ENCODE measurements around the gene ALKBH3.

ALKBH3 gene

DNA sequence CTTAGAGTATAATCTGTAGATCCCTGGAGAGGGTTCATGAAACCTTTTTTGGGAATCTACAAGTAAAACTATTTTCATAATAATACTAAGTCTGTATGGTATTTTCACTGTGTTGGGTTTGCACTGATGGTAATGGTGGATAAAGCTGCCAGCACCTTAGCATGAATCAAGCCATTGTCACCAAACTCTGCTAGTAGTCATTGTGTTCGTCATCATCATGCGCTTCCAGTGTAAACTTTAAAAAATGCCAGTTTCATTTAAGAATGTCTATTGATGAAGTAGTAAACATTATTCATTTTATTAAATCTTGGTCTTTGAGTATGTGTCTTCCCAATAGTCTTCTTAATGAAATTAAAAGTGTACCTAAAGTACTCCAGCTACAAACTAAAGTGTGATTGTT, 15.0 kb downstream of the ALKBH3 start:
- peak; percentile 82 for DNase-seq (ENCODE audit: low spot score)

DNA sequence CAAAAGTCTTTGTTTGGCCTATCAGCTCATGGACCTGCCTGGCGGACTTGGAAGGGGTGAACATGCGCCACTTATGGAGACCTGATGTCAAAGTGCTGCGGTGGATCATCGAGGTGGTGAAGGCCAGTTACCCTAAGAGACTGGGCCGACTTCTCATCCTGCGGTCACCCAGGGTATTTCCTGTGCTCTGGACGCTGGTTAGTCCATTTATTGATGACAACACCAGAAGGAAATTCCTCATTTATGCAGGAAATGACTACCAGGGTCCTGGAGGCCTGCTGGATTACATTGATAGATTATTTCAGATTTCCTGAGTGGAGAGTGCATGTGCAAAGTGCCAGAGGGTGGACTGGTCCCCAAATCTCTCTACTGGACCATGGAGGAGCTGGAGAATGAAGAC, 17.9 kb downstream of the ALKBH3 start:
- no peak for DNase-seq (ENCODE audit: low spot score)

DNA sequence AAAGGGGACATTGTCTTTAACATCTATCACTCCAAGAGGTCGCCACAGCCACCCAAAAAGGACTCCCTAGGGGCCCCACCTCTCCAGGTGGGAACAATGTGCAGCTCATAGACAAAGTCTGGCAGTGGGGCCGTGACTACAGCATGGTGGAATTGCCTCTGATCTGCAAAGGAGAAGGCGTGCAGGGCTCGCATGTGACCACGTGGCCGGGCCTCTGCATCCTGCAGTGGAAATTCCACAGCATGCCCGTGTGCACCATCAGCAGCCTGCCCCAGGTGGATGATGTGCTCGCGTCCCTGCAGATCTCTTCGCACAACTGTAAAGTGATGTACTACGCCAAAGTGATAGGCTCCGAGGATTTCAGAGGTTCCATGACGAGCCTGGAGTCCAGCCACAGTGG, 18.5 kb downstream of the ALKBH3 start:
- no peak for DNase-seq (ENCODE audit: low spot score)

DNA sequence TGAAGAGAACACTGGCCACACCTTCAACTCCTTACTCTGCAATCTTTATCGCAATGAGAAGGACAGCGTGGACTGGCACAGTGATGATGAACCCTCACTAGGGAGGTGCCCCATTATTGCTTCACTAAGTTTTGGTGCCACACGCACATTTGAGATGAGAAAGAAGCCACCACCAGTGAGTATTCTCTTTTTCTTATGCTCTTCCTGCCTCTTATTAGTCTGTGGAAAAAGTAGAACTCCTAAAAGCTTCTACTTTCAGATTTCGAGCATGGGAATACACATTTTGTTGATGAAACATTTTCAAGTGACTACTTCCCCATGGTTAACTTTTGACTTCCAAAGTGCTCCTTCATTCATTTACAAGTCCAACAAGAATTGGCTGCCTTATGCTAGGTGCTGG, 20.9 kb downstream of the ALKBH3 start:
- DNase-seq (ENCODE audit: low spot score), result no peak

DNA sequence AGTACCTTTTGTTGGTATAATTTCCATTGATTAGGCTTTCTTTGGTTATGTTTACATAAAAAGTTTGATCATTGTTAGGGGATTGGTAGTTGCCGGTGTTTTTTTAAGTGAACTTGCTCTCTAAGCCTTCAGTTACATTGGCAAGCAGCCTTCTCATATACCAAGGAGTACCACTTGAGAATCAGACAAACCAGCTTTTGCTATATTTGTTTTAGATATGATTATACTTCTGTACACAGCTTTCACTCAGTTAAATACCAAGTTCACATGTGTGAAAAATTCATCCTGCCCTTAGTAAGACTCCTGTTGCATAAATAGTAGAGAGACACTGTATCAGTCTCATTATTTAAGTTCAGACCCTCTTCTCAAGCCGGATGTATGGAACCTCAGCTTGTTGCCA, 22.4 kb downstream of the ALKBH3 start:
- DNase-seq (ENCODE audit: low spot score), result no peak

DNA sequence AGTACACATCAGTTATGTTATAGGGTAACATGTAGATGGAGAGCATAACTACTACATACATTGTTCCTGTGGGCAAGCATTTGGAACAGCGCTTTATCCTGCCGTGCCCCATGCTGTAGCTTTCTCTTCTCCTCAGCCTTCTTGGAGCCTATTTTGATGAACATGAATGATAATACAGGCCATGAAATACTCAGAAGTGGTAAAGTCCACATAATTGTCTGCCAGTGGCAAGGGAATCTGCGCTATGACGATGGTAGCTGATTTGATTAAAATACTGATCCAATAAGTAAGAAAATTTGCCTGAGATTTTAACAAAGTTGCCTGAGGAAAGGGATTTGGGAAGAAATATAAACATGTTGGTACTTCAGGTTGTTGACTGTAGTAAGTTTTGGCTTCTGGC, 23.3 kb downstream of the ALKBH3 start:
- DNase-seq (ENCODE audit: low spot score), result no peak

DNA sequence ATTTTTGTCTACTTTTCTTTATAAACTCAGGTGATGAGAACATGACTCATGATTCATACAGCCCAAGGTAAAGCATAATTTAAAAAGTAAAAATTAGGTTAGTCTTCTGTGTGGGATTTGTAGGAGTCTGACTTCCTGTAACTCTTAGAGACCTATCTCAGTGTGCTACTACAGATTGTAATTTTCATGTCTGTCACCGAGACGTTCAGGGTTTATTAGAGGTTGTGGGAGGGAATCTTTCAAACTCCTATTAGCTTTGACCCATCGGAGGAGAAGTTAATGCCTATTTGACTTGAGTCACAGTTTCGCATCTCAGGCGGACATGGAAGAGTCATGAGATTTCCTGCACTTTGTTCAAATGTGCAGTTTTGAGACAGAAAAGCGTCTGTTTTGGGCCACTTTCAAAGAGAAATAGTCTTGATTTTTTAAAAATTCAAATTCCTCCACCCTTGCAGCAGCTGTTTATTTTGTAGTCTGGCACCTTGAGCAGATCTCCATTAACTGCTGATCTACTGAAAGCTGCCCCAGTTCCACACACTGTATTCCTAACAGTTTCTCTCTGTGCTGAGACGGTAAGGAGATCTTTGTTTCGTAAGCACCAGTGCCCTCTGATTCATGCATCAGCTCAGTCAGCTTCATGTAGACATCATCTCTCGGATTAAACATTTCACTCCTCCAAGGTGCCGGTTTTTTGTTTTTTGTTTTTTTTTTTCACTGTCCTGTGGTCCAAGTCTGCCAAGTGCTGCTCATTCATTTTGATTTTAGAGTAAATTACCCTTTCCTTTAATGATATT, 24.3 kb downstream of the ALKBH3 start:
- DNase-seq (ENCODE audit: low spot score), result peak; percentile 85

DNA sequence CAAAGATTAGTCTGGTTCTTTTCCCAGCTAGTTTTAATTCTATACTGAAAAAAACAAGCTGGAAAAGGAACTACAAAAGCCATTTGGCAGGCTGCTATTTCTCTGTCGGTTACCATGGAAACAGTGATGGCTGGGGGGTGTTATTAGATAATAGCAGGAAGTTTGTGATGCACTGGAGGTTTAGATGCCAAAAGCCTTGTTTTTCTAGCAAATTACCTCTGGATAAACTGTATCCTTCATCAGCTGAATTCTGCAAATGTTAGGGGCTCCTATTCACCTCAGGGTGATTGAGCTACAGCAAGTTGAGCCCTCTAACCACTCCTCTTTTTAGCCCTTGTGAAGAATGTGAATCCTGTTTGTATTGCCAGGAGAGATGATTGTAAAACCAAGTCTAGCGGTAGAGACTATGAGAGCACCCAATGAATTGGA, 25.2 kb downstream of the ALKBH3 start:
- DNase-seq (ENCODE audit: low spot score), result peak; percentile 37

DNA sequence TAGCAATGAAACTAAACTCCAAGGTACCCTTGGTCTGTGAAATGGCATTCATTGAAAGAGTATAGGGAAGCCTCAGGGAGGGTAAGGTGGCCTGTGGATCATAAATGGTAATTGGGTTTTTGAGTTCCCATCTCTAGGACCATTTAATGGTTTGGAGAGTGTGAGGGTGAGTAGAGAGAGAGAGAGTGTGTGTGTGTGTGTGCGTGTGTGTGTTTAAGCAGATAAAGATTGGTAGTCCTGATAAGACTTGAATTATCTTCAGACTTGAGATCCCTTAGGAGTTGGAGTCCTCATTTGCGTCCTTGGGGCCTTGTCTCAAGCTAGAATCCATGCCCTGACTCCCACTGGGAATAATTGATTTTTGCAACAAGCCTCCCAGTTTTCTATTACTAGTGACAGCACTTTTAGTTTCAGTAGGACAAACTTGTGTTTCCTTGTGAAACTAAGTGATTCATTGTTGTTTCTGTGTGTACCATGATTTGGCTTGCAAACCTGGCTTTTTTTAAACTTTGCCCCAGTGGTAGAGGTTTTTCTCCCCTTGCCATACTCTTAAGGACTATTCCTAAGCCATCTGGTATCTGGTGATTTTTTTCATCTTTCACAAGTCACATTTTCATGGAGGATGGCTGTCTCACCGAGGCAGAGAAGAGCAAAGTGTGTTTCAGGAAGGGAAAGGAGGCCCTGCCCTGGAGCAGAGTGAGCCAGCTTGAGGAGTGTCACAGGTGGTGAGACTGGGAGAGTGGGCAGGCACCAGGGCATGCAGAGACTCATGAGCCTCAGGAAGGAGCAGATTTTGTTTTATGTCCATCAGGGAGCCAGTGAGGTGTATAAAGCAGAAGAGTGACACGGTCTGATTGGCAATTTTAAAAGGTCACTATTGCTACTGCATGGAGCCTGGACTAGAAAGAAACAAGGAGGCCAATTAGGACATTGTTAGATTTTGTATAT, 26.7 kb downstream of the ALKBH3 start:
- no peak for DNase-seq (ENCODE audit: low spot score)

DNA sequence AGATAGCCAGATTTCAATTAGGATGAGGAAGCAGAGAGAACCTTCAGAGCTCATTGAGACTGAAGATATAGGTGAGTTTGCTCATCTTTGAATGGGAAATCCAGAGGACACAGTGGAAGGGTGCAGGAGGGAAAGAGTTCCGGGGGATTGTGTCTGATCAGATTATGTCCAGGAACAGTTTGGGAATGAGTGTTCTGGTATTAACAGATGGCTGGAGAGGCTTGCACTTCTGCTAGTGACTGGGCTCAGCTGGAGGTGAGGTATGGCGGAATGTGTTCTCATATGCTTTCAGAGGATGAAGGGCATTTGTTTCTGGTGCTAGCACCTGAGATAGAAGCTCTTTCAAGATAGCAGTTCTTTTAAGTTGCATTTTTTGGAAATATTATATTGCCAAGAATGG, 27.6 kb downstream of the ALKBH3 start:
- no peak for DNase-seq (ENCODE audit: low spot score)

DNA sequence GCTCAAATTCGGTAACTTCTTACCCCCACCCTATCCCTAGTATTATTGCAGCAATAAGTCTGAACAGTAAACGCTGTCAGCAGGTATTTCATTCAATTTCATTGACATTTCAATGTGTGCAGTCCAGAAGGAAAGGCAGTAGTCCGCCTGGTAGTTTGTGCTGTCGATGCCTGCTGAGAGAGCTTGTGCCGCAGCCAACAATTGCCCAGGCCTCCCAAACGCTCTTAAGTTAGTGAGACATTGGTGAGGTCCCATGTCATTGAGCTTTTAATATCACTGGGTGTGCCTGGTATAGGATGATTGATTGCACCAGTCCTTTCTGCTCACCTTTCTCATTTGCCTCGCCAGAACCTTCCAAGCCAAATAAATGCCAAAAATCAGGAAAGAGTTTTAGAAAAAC, 28.1 kb downstream of the ALKBH3 start:
- DNase-seq (ENCODE audit: low spot score), result no peak

DNA sequence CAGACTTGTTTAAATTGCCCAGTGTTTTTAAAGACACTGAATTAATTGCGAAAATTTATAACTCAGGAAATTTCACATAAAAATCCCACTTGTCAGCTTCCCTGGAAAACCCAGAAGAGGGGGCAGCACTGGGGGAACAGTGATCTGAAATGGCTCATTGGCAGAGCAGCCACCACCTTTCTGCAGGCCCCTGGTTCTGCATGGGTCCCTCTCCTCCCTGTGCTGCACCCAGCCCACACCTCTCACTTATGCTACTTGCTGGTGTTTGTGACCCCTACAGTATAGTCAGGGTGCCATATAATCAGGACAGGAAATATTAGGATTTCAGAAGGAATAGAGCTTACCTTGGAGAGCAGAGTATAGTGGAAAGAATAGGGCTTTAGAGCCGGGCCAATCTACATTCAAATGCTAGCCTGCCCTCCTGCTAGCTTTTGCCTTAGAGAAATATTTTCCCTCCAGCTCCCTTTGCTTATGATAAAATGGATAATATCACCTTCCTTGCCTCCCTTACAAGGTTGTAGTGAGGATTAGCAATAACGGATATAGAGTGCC, 33.3 kb downstream of the ALKBH3 start:
- no peak for DNase-seq (ENCODE audit: low spot score)

DNA sequence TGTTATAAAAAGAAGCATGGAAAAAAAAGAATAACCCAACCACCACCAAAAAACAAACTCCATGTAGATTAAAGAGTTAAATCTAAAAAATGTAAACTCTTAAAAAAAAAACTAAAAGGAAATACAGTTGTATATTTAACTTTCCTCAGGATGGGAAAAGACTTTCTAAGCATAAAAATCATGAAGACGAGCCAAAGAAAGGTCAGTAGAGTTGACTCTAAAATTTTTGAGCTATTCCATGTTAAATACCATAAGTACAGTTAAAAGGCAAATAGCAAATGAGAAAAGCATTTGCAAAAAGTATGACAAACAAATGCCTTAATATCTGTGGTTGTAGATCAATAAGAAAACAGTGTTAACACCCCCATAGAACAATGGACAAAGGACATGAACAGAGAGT, 33.8 kb downstream of the ALKBH3 start:
- DNase-seq (ENCODE audit: low spot score), result no peak

DNA sequence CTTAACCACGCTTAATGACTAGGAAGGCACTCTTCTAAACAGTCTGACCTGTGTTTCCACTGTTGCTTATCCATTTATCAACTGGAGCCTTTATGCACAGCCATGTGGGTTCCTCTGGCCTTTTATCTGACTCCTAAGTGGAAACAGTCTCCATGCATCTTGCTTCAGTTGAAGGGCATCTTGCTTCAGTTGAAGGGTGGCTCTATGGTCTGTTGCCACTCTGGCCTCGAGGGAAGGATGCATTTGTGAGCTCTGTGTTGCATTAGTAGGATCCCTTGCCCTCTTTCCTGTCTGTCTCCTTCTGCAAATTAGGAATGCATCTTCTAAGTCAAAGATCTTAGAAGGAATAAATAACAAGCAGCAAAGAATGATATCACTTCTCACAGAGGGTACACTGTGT, 36.0 kb downstream of the ALKBH3 start:
- no peak for DNase-seq (ENCODE audit: low spot score)

DNA sequence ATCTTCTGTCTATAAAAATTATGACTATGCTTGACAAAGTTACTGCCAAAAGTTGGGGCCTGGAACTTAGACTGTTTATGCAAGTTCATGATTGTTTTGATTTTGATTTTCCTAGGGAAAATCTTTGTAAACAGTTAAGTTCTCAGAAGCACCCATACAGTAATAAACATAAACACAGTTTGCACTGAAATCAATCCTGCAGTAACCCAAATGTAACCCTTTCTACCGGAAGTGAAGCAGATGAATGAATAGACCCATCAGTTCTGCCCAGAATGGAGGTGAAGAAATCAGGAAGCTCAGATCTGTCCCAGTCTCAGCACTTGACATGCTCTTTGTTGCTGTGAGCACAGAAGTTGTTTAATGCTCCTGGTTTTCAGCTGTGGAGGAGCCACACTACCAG, 37.2 kb downstream of the ALKBH3 start:
- no peak for DNase-seq (ENCODE audit: low spot score)

DNA sequence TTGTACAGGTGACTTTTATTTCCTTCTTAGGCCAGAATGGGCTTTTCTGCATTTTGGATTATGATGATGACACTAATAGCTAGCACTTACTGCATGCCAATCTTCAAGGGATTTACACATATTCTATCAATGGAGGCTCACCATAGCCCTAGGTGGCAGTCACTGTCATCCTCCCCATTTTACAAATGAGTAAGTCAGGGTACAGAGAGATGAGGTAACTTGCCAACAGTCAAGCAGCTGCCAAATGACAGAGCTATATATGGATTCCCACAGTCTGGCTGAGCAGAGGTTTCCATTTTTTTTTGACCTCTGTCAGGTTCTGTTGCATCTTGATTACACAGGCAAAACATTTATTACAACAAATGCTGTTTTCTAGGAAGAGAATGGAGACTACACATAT, 38.0 kb downstream of the ALKBH3 start:
- no peak for DNase-seq (ENCODE audit: low spot score)

DNA sequence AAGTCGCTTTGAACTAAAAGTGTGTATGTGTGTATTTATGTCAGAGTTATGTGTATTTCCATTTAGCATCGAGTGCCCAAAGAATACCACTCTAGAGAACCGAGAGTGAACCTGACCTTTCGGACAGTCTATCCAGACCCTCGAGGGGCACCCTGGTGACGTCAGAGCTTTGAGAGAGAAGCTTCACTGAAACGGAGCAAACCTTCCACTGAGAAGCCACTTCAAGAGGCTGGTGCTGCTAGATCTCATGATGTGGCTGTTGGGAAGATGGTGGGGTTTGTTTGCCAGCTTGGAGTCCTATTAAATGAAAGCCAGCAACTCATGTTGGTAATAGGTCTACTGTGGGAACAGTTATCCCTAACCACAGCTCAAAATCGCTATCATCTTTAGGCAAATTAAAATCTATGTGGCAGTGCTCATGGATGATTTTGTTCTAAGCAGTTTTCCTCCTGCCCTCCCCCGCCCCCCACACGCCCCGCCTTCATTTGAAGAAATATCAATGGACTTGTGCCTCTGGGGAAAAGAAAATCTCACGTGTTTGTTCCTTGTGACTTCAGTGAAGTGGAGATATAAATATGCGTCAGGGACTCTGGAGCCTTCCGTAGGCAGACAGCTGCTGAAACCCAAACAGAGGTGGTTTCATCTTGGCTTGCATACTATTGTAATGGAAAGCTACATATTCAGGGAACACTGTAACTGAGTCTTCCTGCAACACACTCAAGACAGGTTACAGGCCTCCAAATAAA, 39.4 kb downstream of the ALKBH3 start:
- DNase-seq (ENCODE audit: low spot score), result no peak

DNA sequence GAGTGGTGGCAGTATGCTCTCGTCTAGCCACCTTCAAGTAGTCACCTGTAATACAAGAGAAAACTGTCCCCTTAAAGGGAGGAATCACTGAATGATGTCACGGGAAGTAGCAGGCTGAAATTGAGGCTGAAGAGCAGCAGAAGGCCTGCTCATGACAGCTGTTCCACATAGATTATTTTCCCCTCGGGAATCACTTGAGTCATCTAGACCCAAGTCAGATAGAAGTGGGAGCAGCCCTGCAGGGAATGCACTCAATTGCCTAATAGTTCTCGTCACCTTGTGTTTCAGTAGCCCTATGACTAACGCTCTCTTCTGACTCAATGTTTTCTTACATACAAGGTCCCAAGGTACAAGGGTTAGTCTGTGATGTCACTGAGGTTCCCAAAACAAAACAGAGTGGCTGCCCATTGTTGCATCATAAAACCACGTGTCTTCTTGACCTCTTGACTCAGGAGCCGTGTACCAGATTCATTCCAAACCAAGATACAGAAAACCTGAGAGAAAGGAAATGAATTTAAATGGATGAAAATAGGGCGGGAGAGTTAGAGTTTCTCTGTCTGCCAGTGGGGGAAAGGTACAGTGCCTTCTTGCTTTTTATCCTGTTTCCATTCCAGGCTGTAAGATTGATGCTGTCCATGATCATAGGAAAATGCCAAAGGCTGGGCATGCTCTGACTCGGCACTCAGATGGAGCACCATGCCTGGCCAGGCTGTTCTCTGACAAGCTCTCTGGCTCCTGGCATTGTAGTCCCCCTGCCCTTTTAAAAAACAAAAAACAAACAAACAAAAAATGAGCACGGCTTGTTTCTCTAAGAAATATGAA, 40.2 kb downstream of the ALKBH3 start:
- DNase-seq (ENCODE audit: low spot score), result no peak

DNA sequence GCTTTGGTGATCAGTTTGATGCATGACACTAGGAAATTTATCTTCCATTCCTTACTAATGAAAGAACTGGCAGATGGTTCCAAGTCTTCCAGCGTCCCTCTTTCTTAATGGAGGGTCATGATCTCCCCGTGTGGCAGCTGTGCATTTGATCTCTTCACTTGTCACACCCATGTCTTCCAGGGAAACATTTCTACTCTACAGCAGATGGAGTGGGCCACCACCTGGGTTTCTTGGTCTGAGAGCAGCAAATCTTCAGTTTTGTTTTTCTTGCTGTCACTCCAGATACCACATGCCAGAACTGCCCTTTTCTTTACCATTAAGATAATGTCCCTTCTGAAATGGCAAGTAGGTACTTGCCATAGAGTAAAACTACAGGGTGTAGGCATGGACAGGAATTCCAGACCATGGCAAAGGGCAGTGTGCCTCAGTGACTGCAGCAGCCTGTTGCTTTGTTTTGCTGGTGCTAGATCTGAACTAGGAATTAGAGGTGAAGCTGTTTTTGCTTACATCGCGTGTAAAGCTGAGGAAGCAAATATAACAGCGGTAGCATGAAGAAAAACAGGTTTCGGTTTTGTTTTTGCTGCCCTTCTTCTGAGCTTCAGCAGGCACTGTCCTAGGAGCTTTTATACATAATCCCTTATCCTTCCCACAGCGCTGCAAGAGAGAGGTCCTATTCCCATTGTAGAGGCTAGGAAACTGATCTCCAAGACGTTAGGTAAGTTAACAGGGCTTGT, 41.1 kb downstream of the ALKBH3 start:
- DNase-seq (ENCODE audit: low spot score), result no peak

DNA sequence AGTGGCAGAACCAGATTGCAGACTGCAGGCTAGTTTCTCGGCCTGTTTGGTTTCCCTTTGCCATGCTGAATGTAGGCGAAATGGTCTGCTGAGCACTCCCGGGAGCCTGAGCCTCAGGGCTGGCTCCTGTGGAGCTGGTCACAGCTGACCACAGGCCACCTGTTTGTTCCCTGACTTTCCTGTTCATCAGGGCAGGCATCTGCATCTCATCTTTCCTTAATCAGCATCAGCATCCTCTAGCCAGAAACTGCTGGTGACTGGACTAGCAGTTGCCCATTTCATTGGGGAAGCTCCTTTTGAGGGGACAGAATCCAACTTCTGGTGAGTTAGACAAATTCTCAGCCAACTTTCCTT, 41.6 kb downstream of the ALKBH3 start:
- no peak for DNase-seq (ENCODE audit: low spot score)
